ENCODE results near the gene NDUFAF2.

DNA sequence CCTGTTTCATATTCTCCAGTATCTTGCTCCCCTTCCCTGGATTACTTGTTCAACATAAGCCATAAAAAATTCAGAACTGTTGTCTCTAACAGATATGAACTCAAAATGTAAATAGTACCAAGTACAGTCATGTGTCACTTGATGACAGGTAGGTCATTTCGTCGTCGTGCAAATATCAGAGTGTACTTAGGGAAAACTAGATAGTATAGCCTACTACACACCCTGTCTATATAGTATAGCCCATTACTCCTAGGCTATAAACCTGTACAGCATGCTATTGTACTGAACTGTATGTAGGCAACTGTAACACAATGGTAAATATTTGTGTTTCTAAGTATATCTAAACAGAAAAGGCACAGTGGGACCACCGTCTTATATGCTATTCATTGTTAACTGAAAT, 178.1 kb downstream of the NDUFAF2 start:
- TF ChIP-seq POLR2AphosphoS5 (IDR thresholded peaks at IDR 0.05) = peak; percentile 39
- TF ChIP-seq, protein P1, sequence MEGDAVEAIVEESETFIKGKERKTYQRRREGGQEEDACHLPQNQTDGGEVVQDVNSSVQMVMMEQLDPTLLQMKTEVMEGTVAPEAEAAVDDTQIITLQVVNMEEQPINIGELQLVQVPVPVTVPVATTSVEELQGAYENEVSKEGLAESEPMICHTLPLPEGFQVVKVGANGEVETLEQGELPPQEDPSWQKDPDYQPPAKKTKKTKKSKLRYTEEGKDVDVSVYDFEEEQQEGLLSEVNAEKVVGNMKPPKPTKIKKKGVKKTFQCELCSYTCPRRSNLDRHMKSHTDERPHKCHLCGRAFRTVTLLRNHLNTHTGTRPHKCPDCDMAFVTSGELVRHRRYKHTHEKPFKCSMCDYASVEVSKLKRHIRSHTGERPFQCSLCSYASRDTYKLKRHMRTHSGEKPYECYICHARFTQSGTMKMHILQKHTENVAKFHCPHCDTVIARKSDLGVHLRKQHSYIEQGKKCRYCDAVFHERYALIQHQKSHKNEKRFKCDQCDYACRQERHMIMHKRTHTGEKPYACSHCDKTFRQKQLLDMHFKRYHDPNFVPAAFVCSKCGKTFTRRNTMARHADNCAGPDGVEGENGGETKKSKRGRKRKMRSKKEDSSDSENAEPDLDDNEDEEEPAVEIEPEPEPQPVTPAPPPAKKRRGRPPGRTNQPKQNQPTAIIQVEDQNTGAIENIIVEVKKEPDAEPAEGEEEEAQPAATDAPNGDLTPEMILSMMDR (IDR thresholded peaks at IDR 0.05) = no peak
- TF ChIP-seq POLR2A (IDR thresholded peaks at IDR 0.05) = no peak

All from prostate gland (tissue), 2 donors.